ENCODE measurements around the gene ADAMTS17.

ADAMTS17 gene

GRCh38 chr15:100061944-100062343 is 279.8 kb downstream of the ADAMTS17 start:
- H3K4me3 ChIP-seq (ENCODE audit: low read depth, low read length): no peak overlapping the region
- in situ Hi-C loops (cut with HindIII; ENCODE audit: low sequenced_read_pairs): no loop called here
- no peak for TF ChIP-seq CTCF (IDR thresholded peaks at IDR 0.05; ENCODE audit: low read depth, low read length)
- DNase-seq (ENCODE audit: low read depth, low spot score): no peak

GRCh38 chr15:100060276-100060926 is 281.4 kb downstream of the ADAMTS17 start:
- in situ Hi-C loops (cut with HindIII; ENCODE audit: low sequenced_read_pairs): no loop called here
- H3K4me3 ChIP-seq (ENCODE audit: low read depth, low read length): no peak overlapping the region
- TF ChIP-seq CTCF (IDR thresholded peaks at IDR 0.05; ENCODE audit: low read depth, low read length): no peak
- peak; percentile 84 for DNase-seq (ENCODE audit: low read depth, low spot score)

- no peak overlapping the region for H3K4me3 ChIP-seq (ENCODE audit: low read depth, low read length)
- no peak for TF ChIP-seq CTCF (IDR thresholded peaks at IDR 0.05; ENCODE audit: low read depth, low read length)
- in situ Hi-C loops (cut with HindIII; ENCODE audit: low sequenced_read_pairs): no loop called here
- no peak for DNase-seq (ENCODE audit: low read depth, low spot score)
These were observed 282.3 kb downstream of the ADAMTS17 start for GRCh38 chr15:100059521-100059920.

GRCh38 chr15:100059094-100059493 is 282.7 kb downstream of the ADAMTS17 start:
- no peak for TF ChIP-seq CTCF (IDR thresholded peaks at IDR 0.05; ENCODE audit: low read depth, low read length)
- in situ Hi-C loops (cut with HindIII; ENCODE audit: low sequenced_read_pairs): no loop called here
- no peak overlapping the region for H3K4me3 ChIP-seq (ENCODE audit: low read depth, low read length)
- no peak for DNase-seq (ENCODE audit: low read depth, low spot score)

- no peak for DNase-seq (ENCODE audit: low read depth, low spot score)
- in situ Hi-C loops (cut with HindIII; ENCODE audit: low sequenced_read_pairs): no loop called here
- no peak overlapping the region for H3K4me3 ChIP-seq (ENCODE audit: low read depth, low read length)
- TF ChIP-seq CTCF (IDR thresholded peaks at IDR 0.05; ENCODE audit: low read depth, low read length): no peak
These were observed 283.3 kb downstream of the ADAMTS17 start for GRCh38 chr15:100058458-100058857.

GRCh38 chr15:100057281-100057680 is 284.5 kb downstream of the ADAMTS17 start:
- no peak for DNase-seq (ENCODE audit: low read depth, low spot score)
- in situ Hi-C loops (cut with HindIII; ENCODE audit: low sequenced_read_pairs): no loop called here

More at GRCh38 chr15:100057281-100057680, 284.5 kb downstream of the ADAMTS17 start:
- H3K4me3 ChIP-seq (ENCODE audit: low read depth, low read length): no peak overlapping the region
- TF ChIP-seq CTCF (IDR thresholded peaks at IDR 0.05; ENCODE audit: low read depth, low read length): no peak

All from astrocyte of the spinal cord (primary cell).